Measurements from ENCODE around the gene KRT3.

KRT3 gene

GRCh38 chr12:52823761-52824450 is 28.0 kb upstream of the KRT3 start (continued):
- TF ChIP-seq ZBTB44 (tag by site-specific recombination; IDR thresholded peaks at IDR 0.05): no peak
- no peak for TF ChIP-seq ZNF239 (tag by site-specific recombination; IDR thresholded peaks at IDR 0.05)
- no peak for TF ChIP-seq ZNF155 (tag by site-specific recombination; IDR thresholded peaks at IDR 0.05)
- no peak for TF ChIP-seq ZSCAN16 (tag by site-specific recombination; IDR thresholded peaks at IDR 0.05)
- no peak for TF ChIP-seq ZNF223 (tag by site-specific recombination; IDR thresholded peaks at IDR 0.05)
- TF ChIP-seq ZNF521 (tag by site-specific recombination; IDR thresholded peaks at IDR 0.05): no peak
- TF ChIP-seq GFI1B (tag by site-specific recombination; IDR thresholded peaks at IDR 0.05): no peak

GRCh38 chr12:52822771-52823510 is 27.0 kb upstream of the KRT3 start:
- ChIA-PET POLR2A (no interaction called here), CTCF (interaction anchor here (0.6 kb wide), 1 partner anchor 315 kb away, joined by 3 read pairs; no protein-coding TSS in a partner anchor)
- no peaks in the 10 kb centered on the region for H3K4me1 ChIP-seq (ENCODE audit: control insufficient read depth, insufficient read depth, low read length)
- TF ChIP-seq ZNF335 (tag by site-specific recombination; conservative IDR thresholded peaks at IDR 0.05) (no peak), ZNF398 (tag by site-specific recombination; IDR thresholded peaks at IDR 0.05) (no peak), ZNF560 (tag by site-specific recombination; IDR thresholded peaks at IDR 0.05; ENCODE audit: borderline replicate concordance) (no peak), ZNF843 (tag by site-specific recombination; IDR thresholded peaks at IDR 0.05) (no peak)
- no peaks in the 10 kb centered on the region for H3K36me3 ChIP-seq (ENCODE audit: control insufficient read depth in 2 of 2, insufficient read depth in 1 of 2, low read length in 2 of 2)
- H3K9me3 ChIP-seq (ENCODE audit: control insufficient read depth, insufficient read depth, low read depth, low read length): no peaks in the 10 kb centered on the region
- no peak overlapping the region for H3K27ac ChIP-seq (ENCODE audit: extremely low read depth, low read depth, low read length)
- H3K4me3 ChIP-seq (ENCODE audit: low read depth, low read length): no peak overlapping the region

- H3K4me1 ChIP-seq (ENCODE audit: control insufficient read depth, insufficient read depth, low read length): no peaks in the 10 kb centered on the region
- H3K36me3 ChIP-seq (ENCODE audit: control insufficient read depth in 2 of 2, insufficient read depth in 1 of 2, low read length in 2 of 2): no peaks in the 10 kb centered on the region
- H3K9me3 ChIP-seq (ENCODE audit: control insufficient read depth, insufficient read depth, low read depth, low read length): no peaks in the 10 kb centered on the region
- no peak overlapping the region for H3K4me3 ChIP-seq (ENCODE audit: low read depth, low read length)
- H3K27ac ChIP-seq (ENCODE audit: extremely low read depth, low read depth, low read length): no peak overlapping the region
- TF ChIP-seq PRDM2 (tag by site-specific recombination; IDR thresholded peaks at IDR 0.05; ENCODE audit: borderline replicate concordance) (no peak), ZNF645 (tag by site-specific recombination; IDR thresholded peaks at IDR 0.05) (no peak), ZEB2 (tag by site-specific recombination; IDR thresholded peaks at IDR 0.05) (no peak)
- ChIA-PET POLR2A (no interaction called here), CTCF (interaction anchor here (0.6 kb wide), 1 partner anchor 314 kb away, joined by 3 read pairs; no protein-coding TSS in a partner anchor)
Observed at GRCh38 chr12:52821826-52822660, 26.1 kb upstream of the KRT3 start.
